ENCODE measurements around the gene ZNF664. TPM values are rescaled to one million over a fixed set of nuclear protein-coding genes. Genes with fewer than 3 reads are reported as not detected.

Gene ZNF664
- polyA plus RNA-seq, 1 experiment, result 66.6 TPM

DNA sequence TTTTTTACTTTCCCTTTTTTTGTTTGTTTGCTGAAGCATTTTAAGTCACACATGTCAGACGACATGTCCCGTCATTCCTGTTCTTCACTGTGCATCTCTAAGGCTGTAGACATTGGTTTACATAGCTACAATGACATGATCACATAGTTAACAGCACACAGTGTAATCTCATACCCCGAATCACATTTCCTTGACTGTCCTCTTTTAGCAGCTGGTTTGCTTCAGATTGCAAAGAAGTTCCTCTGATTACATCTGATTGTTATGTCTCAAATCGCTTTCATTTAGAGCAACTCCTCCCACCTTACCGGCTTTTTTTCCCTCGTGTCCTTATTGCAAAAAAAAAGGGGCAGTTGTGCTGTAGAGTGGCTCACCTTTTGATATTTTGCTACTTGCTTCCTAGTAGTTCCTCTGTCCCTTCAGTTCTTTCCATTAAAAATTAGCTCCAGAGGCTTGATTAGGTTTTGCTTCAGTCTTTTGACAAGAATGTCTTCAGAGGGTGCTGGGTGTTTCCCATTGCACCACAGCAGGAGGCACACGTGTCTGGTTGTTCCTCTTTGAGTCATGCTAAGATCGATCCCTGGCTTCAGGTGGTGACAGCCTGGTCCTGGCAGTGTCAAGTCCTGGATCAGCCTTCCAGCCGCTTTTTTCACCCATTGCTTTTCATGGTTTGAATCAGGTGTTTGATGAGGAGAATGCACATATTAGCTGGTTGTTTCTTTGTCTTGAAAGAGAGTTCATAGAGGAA lies 35.0 kb downstream of the ZNF664 start:
- TF ChIP-seq, protein P1, sequence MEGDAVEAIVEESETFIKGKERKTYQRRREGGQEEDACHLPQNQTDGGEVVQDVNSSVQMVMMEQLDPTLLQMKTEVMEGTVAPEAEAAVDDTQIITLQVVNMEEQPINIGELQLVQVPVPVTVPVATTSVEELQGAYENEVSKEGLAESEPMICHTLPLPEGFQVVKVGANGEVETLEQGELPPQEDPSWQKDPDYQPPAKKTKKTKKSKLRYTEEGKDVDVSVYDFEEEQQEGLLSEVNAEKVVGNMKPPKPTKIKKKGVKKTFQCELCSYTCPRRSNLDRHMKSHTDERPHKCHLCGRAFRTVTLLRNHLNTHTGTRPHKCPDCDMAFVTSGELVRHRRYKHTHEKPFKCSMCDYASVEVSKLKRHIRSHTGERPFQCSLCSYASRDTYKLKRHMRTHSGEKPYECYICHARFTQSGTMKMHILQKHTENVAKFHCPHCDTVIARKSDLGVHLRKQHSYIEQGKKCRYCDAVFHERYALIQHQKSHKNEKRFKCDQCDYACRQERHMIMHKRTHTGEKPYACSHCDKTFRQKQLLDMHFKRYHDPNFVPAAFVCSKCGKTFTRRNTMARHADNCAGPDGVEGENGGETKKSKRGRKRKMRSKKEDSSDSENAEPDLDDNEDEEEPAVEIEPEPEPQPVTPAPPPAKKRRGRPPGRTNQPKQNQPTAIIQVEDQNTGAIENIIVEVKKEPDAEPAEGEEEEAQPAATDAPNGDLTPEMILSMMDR (IDR thresholded peaks at IDR 0.05; ENCODE audit: low read depth, low read length), result no peak
- H3K27me3 ChIP-seq (ENCODE audit: control insufficient read depth, insufficient read depth, low read length), result no peaks in the 10 kb centered on the region
- POLR2A ChIA-PET, result interaction anchor here (0.5 to 2.3 kb wide), 3 partner anchors 10 to 36 kb away, joined by 3 to 5 read pairs (median 3); no protein-coding TSS in a partner anchor
- CTCF ChIA-PET, result interaction anchor here (0.6 to 1.2 kb wide), 2 partner anchors 25 to 386 kb away, joined by 6 to 8 read pairs; no protein-coding TSS in a partner anchor
- DNase-seq (ENCODE audit: low read depth, low spot score), result no peak
- H3K27ac ChIP-seq (ENCODE audit: low read depth, low read length), result no peak overlapping the region
- no peak overlapping the region for H3K4me3 ChIP-seq (ENCODE audit: low read depth, low read length)
- H3K9me3 ChIP-seq (ENCODE audit: control insufficient read depth, insufficient read depth, low read length), result no peaks in the 10 kb centered on the region

GRCh38 chr12:124008595-124008994 lies 35.6 kb downstream of the ZNF664 start:
- TF ChIP-seq, protein P1 (IDR thresholded peaks at IDR 0.05; ENCODE audit: low read depth, low read length), result no peak
- DNase-seq (ENCODE audit: low read depth, low spot score), result no peak
- no peaks in the 10 kb centered on the region for H3K27me3 ChIP-seq (ENCODE audit: control insufficient read depth, insufficient read depth, low read length)
- no peaks in the 10 kb centered on the region for H3K9me3 ChIP-seq (ENCODE audit: control insufficient read depth, insufficient read depth, low read length)
- no peak overlapping the region for H3K27ac ChIP-seq (ENCODE audit: low read depth, low read length)
- CTCF ChIA-PET, result interaction anchor here (0.6 to 1.2 kb wide), 2 partner anchors 24 to 387 kb away, joined by 6 to 8 read pairs; no protein-coding TSS in a partner anchor
- H3K4me3 ChIP-seq (ENCODE audit: low read depth, low read length), result no peak overlapping the region
- POLR2A ChIA-PET, result interaction anchor here (0.5 to 2.3 kb wide), 2 partner anchors 10 to 32 kb away, joined by 3 to 5 read pairs; no protein-coding TSS in a partner anchor

DNA sequence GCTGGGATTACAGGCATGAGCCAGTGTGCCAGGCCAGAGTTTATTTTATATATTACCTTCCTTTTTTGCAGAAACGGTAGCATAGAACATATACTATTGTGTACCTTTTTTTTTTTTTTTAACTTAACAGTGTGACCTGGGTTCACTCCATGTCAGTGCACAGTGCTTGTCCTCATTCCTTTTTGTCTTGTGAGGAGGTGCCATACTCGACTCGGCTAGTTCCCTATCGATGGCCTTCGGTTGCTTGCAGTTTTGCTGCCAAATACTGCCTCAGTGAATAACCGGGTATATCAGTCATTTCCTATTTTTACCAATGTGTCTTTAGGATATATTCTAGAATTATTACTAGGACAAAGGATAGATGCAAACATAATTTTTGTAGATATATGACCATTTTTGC lies 36.8 kb downstream of the ZNF664 start:
- POLR2A ChIA-PET, result no interaction called here
- Histone ChIP-seq H3K4me3 (ENCODE audit: low read depth, low read length) (no peak overlapping the region), H3K9me3 (ENCODE audit: control insufficient read depth, insufficient read depth, low read length) (no peaks in the 10 kb centered on the region), H3K27me3 (ENCODE audit: control insufficient read depth, insufficient read depth, low read length) (no peaks in the 10 kb centered on the region), H3K27ac (ENCODE audit: low read depth, low read length) (no peak overlapping the region)
- CTCF ChIA-PET, result no interaction called here
- DNase-seq (ENCODE audit: low read depth, low spot score), result no peak
- TF ChIP-seq, protein P1 (IDR thresholded peaks at IDR 0.05; ENCODE audit: low read depth, low read length), result no peak

GRCh38 chr12:124010687-124011086 lies 37.7 kb downstream of the ZNF664 start:
- CTCF ChIA-PET, result no interaction called here
- TF ChIP-seq, protein P1 (IDR thresholded peaks at IDR 0.05; ENCODE audit: low read depth, low read length), result no peak
- H3K27ac ChIP-seq (ENCODE audit: low read depth, low read length), result no peak overlapping the region
- no peak overlapping the region for H3K4me3 ChIP-seq (ENCODE audit: low read depth, low read length)
- H3K9me3 ChIP-seq (ENCODE audit: control insufficient read depth, insufficient read depth, low read length), result no peaks in the 10 kb centered on the region
- H3K27me3 ChIP-seq (ENCODE audit: control insufficient read depth, insufficient read depth, low read length), result no peaks in the 10 kb centered on the region
- POLR2A ChIA-PET, result no interaction called here
- DNase-seq (ENCODE audit: low read depth, low spot score), result no peak

- DNase-seq (ENCODE audit: low read depth, low spot score), result no peak
- H3K27me3 ChIP-seq (ENCODE audit: control insufficient read depth, insufficient read depth, low read length), result no peaks in the 10 kb centered on the region
- TF ChIP-seq, protein P1 (IDR thresholded peaks at IDR 0.05; ENCODE audit: low read depth, low read length), result no peak
- POLR2A ChIA-PET, result no interaction called here
- no peaks in the 10 kb centered on the region for H3K9me3 ChIP-seq (ENCODE audit: control insufficient read depth, insufficient read depth, low read length)
- CTCF ChIA-PET, result no interaction called here
- H3K4me3 ChIP-seq (ENCODE audit: low read depth, low read length), result no peak overlapping the region
- no peak overlapping the region for H3K27ac ChIP-seq (ENCODE audit: low read depth, low read length)
Observed at GRCh38 chr12:124011435-124012115, 38.6 kb downstream of the ZNF664 start.

Measured in AG04450 (cell line).